Mesothelial cell of epicardium (in vitro differentiated cells): ENCODE results near the gene C1orf74. TPM values are rescaled to one million over a fixed set of nuclear protein-coding genes. Genes with fewer than 3 reads are reported as not detected.
A peak's percentile ranks its signal among the peaks of the same experiment; 100 is the strongest.

Experiments used
- DNase-seq, 2 experiments: peaks; one replicate each; pipeline ENCODE4 v3.0.0; 2021; ENCODE audit warnings: low spot score in 2 of 2; ENCODE audit not compliant: unreplicated experiment in 2 of 2
- H3K27ac Mint-ChIP-seq: 2 replicates; pipeline ENCODE4 v1.8.0; 2021; ENCODE audit warnings: mixed read lengths
- H3K27me3 Mint-ChIP-seq: 2 replicates; pipeline ENCODE4 v1.8.0; 2021; ENCODE audit warnings: low read depth, mixed read lengths
- H3K36me3 Mint-ChIP-seq: 2 replicates; pipeline ENCODE4 v1.8.0; 2021; ENCODE audit warnings: mixed read lengths
- H3K4me1 Mint-ChIP-seq: 2 replicates; pipeline ENCODE4 v1.8.0; 2021; ENCODE audit warnings: mixed read lengths
- H3K4me3 Mint-ChIP-seq: 2 replicates; pipeline ENCODE4 v1.8.0; 2021; ENCODE audit warnings: mild to moderate bottlenecking, moderate library complexity, mixed read lengths
- H3K9me3 Mint-ChIP-seq: 2 replicates; pipeline ENCODE4 v1.8.0; 2021; ENCODE audit warnings: mixed read lengths
- total RNA-seq: library from RNA; stranded (reverse); gene quantifications from 3 replicates; pipeline ENCODE4 v1.2.1, GENCODE V29; 2021
- TF ChIP-seq, protein P1 (sequence below): fragments of 200-600 bp; sonication (generic); IDR thresholded peaks from one replicate; pipeline ENCODE4 v1.5.0; 2021; ENCODE audit warnings: antibody characterized with exemption; ENCODE audit not compliant: unreplicated experiment

Gene C1orf74
- total RNA-seq, 1 donor from 2014 or later, result 3.8 TPM

DNA sequence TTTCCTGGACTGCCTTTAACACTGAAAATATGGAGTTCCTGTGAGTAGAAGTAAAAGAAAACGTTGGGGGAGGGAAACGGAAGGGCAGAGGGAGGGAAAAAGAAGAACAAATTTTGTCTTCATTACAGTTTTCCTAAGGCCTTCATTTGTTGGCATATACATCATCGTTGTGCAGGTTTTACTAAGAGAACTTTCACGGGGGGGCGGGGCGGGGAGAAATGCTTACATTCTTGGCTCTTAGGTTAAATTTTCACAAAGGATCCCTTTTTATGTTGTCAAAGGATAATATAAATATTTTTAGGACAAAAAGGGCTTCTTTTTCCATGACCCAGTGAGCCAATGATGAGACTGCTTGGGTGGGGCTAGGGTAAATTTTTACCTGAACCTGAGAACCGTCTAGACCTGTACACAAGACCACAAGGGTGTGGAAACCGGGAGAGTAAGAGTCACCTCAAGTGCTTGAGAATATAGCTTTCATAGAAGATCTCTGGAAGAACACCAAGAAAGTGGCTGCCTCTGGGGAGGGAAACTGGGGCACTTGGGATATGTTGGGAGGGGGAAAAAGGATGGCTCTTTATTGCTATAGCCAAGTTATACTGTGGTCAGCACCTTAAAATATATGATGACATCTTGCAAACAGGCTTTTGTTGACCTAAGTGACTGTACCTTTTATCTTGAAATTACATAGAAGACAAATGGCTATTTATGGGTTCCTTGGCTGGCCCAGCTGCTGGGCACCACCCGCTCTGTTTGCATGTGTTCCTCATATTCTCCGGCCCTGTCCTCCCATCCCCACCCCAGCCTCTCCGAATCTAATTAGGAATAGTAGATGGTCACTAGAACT is 41.5 kb upstream of the C1orf74 start:
- H3K36me3 Mint-ChIP-seq, result no peaks in the 10 kb centered on the region
- TF ChIP-seq, protein P1, sequence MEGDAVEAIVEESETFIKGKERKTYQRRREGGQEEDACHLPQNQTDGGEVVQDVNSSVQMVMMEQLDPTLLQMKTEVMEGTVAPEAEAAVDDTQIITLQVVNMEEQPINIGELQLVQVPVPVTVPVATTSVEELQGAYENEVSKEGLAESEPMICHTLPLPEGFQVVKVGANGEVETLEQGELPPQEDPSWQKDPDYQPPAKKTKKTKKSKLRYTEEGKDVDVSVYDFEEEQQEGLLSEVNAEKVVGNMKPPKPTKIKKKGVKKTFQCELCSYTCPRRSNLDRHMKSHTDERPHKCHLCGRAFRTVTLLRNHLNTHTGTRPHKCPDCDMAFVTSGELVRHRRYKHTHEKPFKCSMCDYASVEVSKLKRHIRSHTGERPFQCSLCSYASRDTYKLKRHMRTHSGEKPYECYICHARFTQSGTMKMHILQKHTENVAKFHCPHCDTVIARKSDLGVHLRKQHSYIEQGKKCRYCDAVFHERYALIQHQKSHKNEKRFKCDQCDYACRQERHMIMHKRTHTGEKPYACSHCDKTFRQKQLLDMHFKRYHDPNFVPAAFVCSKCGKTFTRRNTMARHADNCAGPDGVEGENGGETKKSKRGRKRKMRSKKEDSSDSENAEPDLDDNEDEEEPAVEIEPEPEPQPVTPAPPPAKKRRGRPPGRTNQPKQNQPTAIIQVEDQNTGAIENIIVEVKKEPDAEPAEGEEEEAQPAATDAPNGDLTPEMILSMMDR, result no peak
- no peaks in the 10 kb centered on the region for H3K9me3 Mint-ChIP-seq
- H3K27ac Mint-ChIP-seq, result peak overlapping the region; percentile 23
- H3K4me1 Mint-ChIP-seq, result peaks cover 39% of the 10 kb centered on the region
- no peak for DNase-seq
- no peak overlapping the region for H3K4me3 Mint-ChIP-seq
- H3K27me3 Mint-ChIP-seq, result no peaks in the 10 kb centered on the region

DNA sequence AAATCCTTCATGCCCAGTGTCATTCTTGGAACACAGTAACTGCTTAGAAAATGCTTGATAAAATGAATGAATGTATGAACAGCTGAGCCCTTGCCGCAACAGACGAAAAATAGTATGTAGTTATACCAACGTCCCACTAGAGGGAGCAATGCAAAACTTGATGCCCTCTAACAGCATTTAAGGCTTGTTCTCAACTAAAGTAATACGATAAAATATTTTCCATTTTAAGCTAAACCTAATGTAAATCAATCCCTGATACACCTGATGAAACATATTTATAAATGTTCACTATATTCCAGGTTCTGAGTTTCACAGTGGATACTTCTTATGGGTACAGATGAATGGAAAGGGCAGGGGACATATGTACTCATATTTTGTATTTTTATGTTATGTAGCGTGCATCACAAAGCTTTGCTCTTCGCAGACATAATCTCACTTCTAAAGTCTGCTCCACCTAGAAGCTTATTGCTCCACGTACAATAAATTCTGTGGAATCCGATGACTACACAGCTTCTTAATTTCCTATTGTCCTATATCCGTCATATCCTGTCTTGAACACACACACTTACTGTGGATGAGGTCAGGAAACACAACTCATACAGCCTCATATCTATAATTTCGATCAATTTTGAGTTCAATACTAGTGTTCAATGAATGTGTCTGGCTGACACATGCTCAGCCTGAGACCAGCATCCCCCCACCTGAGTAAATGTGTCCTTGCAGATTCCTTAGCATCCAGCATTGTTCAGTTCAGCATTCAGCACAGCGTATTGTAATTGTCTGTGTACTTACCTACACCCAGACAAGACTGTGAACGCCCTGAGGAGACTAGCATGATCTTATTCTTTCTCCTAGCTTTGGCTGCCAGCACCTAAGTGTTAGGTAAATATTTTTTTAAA is 39.0 kb upstream of the C1orf74 start:
- TF ChIP-seq, protein P1, result peak; percentile 91
- Mint-ChIP-seq H3K9me3 (no peaks in the 10 kb centered on the region), H3K27me3 (no peaks in the 10 kb centered on the region), H3K36me3 (no peaks in the 10 kb centered on the region), H3K4me3 (peak overlapping the region; percentile 31), H3K27ac (no peak overlapping the region), H3K4me1 (peaks cover 38% of the 10 kb centered on the region)
- DNase-seq, result no peak

DNA sequence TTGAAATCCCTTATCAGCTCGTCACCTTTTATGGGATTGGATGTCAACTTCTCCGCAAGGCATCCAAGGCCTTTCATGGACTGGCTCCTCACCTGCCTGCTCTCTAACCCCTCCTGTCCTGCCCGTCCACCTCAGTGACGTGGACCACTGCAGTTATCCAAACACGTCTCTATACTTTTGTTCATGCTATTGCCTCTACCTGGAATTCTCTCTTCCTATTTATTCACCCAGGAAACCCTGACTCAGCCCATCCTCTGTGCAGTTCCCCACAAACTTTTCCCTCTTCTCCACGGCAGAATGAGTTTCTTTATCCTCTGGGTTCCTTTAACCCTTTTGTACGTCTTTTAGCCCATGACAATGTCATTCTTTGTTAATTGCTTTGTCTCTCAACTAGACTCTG is 38.3 kb upstream of the C1orf74 start:
- no peaks in the 10 kb centered on the region for H3K36me3 Mint-ChIP-seq
- H3K4me1 Mint-ChIP-seq, result peaks cover 35% of the 10 kb centered on the region
- no peaks in the 10 kb centered on the region for H3K27me3 Mint-ChIP-seq
- DNase-seq, result no peak
- H3K9me3 Mint-ChIP-seq, result no peaks in the 10 kb centered on the region
- TF ChIP-seq, protein P1, result no peak
- H3K4me3 Mint-ChIP-seq, result no peak overlapping the region
- H3K27ac Mint-ChIP-seq, result no peak overlapping the region

DNA sequence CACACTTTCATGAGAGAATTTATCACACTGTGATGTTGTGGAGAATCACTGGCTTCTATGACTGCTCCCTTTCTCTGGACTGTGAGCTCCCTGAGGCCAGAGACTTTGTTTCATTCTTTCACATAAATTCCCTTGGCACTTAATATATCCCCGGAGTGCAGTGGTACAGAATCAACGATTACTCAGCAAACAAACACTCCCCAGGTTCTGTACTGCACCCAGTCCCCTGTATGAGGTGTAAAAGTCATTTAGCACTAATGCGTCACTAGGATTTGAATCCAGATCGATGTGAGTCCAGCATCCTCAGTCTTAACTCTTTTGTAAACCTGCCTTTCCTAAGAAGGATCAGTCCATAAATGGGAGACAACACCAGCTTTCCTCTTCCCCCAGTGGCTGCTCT is 36.6 kb upstream of the C1orf74 start:
- Mint-ChIP-seq H3K9me3 (no peaks in the 10 kb centered on the region), H3K27ac (no peak overlapping the region), H3K36me3 (no peaks in the 10 kb centered on the region), H3K27me3 (no peaks in the 10 kb centered on the region), H3K4me1 (peaks cover 39% of the 10 kb centered on the region), H3K4me3 (no peak overlapping the region)
- TF ChIP-seq, protein P1, result no peak
- no peak for DNase-seq

DNA sequence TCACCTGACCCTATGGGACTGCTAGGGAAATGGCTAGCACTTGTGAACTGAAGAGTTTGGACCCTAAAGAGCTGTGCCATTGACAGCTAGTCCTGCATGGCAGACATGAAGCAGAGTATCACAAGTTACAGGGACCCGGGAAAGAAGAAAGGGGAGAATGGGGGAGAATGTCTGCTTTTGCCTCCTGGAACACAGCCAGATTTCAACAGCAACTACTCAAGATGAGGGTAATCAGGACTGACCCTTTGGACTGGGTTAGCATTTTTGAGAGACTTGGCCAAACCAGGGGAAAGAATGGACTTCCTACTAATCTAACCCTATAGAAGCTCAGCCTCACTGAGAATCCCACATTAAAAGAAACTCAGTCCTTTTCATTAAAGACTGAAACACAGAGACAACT is 34.7 kb upstream of the C1orf74 start:
- Mint-ChIP-seq H3K4me3 (no peak overlapping the region), H3K27ac (no peak overlapping the region), H3K36me3 (no peaks in the 10 kb centered on the region), H3K4me1 (peaks cover 48% of the 10 kb centered on the region), H3K9me3 (no peaks in the 10 kb centered on the region), H3K27me3 (no peaks in the 10 kb centered on the region)
- TF ChIP-seq, protein P1, result no peak
- no peak for DNase-seq
